Common myeloid progenitor, CD34-positive (primary cell): Measurements from ENCODE around the gene PXMP2.
A peak's percentile ranks its signal among the peaks of the same experiment; 100 is the strongest.

Experiments used
- CTCF ChIA-PET: fragments of 350-600 bp; sonication (Branson Sonifier 250); formaldehyde crosslinking; loops from one replicate; lab custom pipeline; 2021; ENCODE audit warnings: antibody characterized with exemption; lab: Charles Lee
- POLR2A ChIA-PET: fragments of 350-600 bp; sonication (Branson Sonifier 250); formaldehyde crosslinking; loops from one replicate; lab custom pipeline; 2021; ENCODE audit warnings: antibody characterized with exemption; lab: Charles Lee
- DNase-seq, 3 donors: peaks; one replicate each; pipeline versions ENCODE4 v3.0.0 to v3.0.0-alpha.2; 2013
- H3K27ac ChIP-seq, 2 experiments: 1 replicate in 1 of 2; 2 replicates in 1 of 2; pipeline ENCODE4 v1.7.0; 2013; ENCODE audit warnings: inconsistent platforms in 2 of 2, low read length in 2 of 2, mild to moderate bottlenecking in 2 of 2, low read depth in 1 of 2, moderate library complexity in 1 of 2; ENCODE audit not compliant: severe bottlenecking in 2 of 2, insufficient read depth in 1 of 2, poor library complexity in 1 of 2
- H3K27me3 ChIP-seq, 5 experiments: replicated peaks in 2 of 5; 1 replicate in 3 of 5; 2 replicates in 2 of 5; pipeline versions ENCODE4 v1.6.1 to v1.7.0; 2013; ENCODE audit warnings: low read length in 4 of 5, mild to moderate bottlenecking in 2 of 5, moderate library complexity in 2 of 5, inconsistent platforms in 1 of 5; ENCODE audit not compliant: insufficient read depth in 5 of 5, control insufficient read depth in 4 of 5
- H3K36me3 ChIP-seq, 4 experiments: 1 replicate in 2 of 4; 2 replicates in 2 of 4; pipeline versions ENCODE4 v1.6.1 to v1.7.0; 2013; ENCODE audit warnings: low read length in 3 of 4, control low read depth in 1 of 4, mild to moderate bottlenecking in 1 of 4; ENCODE audit not compliant: control insufficient read depth in 4 of 4, insufficient read depth in 4 of 4
- H3K4me1 ChIP-seq, 4 experiments: 1 replicate in 3 of 4; 2 replicates in 1 of 4; pipeline versions ENCODE4 v1.6.1 to v1.7.1; 2013; ENCODE audit warnings: low read length in 3 of 4, mild to moderate bottlenecking in 3 of 4, control low read depth in 1 of 4, inconsistent platforms in 1 of 4, moderate library complexity in 1 of 4; ENCODE audit not compliant: control insufficient read depth in 4 of 4, insufficient read depth in 4 of 4; ENCODE audit errors: control extremely low read depth in 1 of 4
- H3K4me3 ChIP-seq, 7 experiments: 1 replicate in 4 of 7; 2 replicates in 3 of 7; pipeline versions ENCODE4 v1.5.1 to v1.7.0; 2013; ENCODE audit warnings: mild to moderate bottlenecking in 7 of 7, low read length in 6 of 7, moderate library complexity in 6 of 7, inconsistent platforms in 2 of 7, low read depth in 2 of 7, control low read depth in 1 of 7; ENCODE audit not compliant: insufficient read depth in 4 of 7, control insufficient read depth in 1 of 7; ENCODE audit errors: extremely low read depth in 1 of 7
- H3K9me3 ChIP-seq, 5 experiments: 1 replicate in 4 of 5; 2 replicates in 1 of 5; pipeline versions ENCODE4 v1.6.1 to v1.7.1; 2013; ENCODE audit warnings: low read length in 4 of 5, mild to moderate bottlenecking in 2 of 5, inconsistent platforms in 1 of 5, low read depth in 1 of 5, moderate library complexity in 1 of 5; ENCODE audit not compliant: control insufficient read depth in 4 of 5, insufficient read depth in 2 of 5; ENCODE audit errors: control extremely low read depth in 1 of 5
- WGBS: methylation state at CpG from one replicate; pipeline ENCODE4 v1.1.5; 2013; ENCODE audit not compliant: insufficient coverage; 5-methylcytosine and 5-hydroxymethylcytosine counted together

Gene PXMP2

DNA sequence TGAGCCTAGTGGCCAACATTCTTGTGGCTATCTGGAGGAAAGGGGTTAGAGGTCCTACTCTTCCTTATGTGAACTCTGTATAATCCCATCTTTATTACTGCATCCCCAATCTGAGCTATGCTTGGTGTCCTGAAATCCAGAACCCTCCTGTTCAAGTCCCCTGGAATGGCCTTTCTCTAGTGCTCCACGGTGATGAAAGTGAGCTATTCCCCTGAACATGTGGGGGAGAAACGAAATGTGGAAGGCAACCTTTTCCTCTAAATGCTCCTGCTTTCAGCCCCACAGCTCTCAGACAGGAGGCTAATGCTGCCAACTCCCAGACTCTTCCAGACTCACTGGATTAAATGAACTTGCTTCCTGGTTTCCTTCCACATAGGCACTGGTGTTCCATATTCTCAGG lies 20.8 kb downstream of the PXMP2 start:
- no peaks in the 10 kb centered on the region for H3K27me3 ChIP-seq
- ChIA-PET CTCF (interaction anchor here (0.9 to 1.2 kb wide), 2 partner anchors 23 to 44 kb away, joined by 3 read pairs; no protein-coding TSS in a partner anchor), POLR2A (interaction anchor here (0.6 kb wide), 1 partner anchor 56 kb away, joined by 4 read pairs; no protein-coding TSS in a partner anchor)
- H3K4me1 ChIP-seq, result peaks cover 4 to 22% (median 17%) of the 10 kb centered on the region in 4 experiments
- H3K36me3 ChIP-seq, result peaks cover 0 to 19% (median 14%) of the 10 kb centered on the region in 4 experiments
- 94% methylated on average over 2 of the region's 2 CpGs for WGBS
- no peaks in the 10 kb centered on the region for H3K9me3 ChIP-seq
- no peak overlapping the region for H3K27ac ChIP-seq
- no peak overlapping the region for H3K4me3 ChIP-seq
- DNase-seq, result no peak

DNA sequence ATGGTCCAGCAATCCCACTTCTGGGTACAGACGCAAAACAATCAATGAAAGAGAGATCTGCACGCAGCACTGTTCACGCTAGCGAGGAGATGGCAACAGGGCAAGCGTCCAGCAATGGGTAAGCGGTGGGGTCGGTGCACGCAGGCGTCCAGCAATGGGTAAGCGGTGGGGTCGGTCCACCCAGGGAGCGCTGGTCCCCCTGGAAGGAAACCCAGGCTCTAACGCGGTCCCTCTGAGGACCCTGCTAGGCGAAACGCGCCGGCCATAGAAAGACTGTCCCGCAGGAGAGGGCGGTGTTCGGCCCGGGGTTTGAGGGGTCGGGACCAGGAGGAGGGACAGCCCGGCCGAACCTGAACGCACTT lies 22.6 kb downstream of the PXMP2 start:
- ChIA-PET POLR2A (interaction anchor here (1.0 kb wide), 1 partner anchor 46 kb away, joined by 4 read pairs; no protein-coding TSS in a partner anchor), CTCF (interaction anchor here (1.0 to 1.1 kb wide), 3 partner anchors 15 to 47 kb away, joined by 3 to 4 read pairs (median 3); no protein-coding TSS in a partner anchor)
- WGBS, result 2% methylated on average over 24 of the region's 26 CpGs
- Histone ChIP-seq H3K36me3 (peaks cover 2 to 21% (median 5%) of the 10 kb centered on the region in 4 experiments), H3K4me3 (peak overlapping the region; percentile 80 to 95 (median 88)), H3K27me3 (no peaks in the 10 kb centered on the region), H3K4me1 (peaks cover 4 to 22% (median 17%) of the 10 kb centered on the region in 4 experiments), H3K27ac (peak overlapping the region; percentile 87 to 88), H3K9me3 (no peaks in the 10 kb centered on the region)
- no peak for DNase-seq

DNA sequence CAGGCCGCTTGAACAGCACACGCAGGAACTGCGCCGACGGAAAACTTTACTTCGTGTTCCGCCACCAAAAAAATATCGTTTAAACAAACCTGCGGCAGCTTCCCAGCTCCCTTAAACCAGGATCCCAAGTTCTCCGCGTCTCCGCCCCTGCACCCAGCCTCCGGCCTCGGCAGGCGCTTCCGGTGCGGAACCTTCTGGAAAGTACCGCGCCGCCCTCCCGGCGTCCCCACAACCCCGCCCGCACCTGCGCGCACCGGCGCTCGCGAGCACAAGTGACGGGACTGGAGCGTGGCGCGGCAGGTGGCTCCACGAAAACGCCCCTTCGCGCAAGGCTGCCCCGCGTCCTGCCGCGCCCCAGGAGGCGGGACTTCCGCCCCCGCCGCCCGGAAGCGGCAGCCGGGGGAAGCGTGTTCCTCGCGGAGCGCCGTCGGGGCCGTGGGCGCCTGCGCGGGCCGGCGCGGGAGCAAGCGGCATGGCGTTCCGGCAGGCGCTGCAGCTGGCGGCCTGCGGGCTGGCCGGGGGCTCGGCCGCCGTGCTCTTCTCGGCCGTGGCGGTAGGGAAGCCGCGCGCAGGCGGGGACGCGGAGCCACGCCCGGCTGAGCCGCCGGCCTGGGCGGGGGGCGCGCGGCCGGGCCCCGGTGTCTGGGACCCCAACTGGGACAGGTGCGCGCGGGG lies 23.2 kb downstream of the PXMP2 start, which contains the start of gene PGAM5:
TSS of gene PGAM5 (plus strand) at position 438 of the 675 bp plus-strand sequence. CDS start at position 473, 35 bp downstream.
- H3K27ac ChIP-seq, result peak within 1 kb of the TSS; percentile 87 to 88
- CTCF ChIA-PET, result interaction anchor here (0.6 to 1.1 kb wide), 3 partner anchors 45 to 82 kb away, joined by 3 to 4 read pairs (median 3); no protein-coding TSS in a partner anchor
- H3K4me3 ChIP-seq, result peak within 1 kb of the TSS; percentile 80 to 95 (median 88)
- H3K27me3 ChIP-seq, result no peaks in the 10 kb centered on the region
- H3K9me3 ChIP-seq, result no peaks in the 10 kb centered on the region
- peaks cover 2 to 22% (median 6%) of the 10 kb centered on the region in 4 experiments for H3K36me3 ChIP-seq
- WGBS, result 0% methylated on average over 69 of the region's 94 CpGs
- POLR2A ChIA-PET, result interaction anchor here (0.5 to 1.1 kb wide), 3 partner anchors 8 to 443 kb away, joined by 3 to 4 read pairs (median 3); no protein-coding TSS in a partner anchor
- peaks cover 4 to 22% (median 17%) of the 10 kb centered on the region in 4 experiments for H3K4me1 ChIP-seq
- peak; percentile 92 to 96 (median 96) for DNase-seq

DNA sequence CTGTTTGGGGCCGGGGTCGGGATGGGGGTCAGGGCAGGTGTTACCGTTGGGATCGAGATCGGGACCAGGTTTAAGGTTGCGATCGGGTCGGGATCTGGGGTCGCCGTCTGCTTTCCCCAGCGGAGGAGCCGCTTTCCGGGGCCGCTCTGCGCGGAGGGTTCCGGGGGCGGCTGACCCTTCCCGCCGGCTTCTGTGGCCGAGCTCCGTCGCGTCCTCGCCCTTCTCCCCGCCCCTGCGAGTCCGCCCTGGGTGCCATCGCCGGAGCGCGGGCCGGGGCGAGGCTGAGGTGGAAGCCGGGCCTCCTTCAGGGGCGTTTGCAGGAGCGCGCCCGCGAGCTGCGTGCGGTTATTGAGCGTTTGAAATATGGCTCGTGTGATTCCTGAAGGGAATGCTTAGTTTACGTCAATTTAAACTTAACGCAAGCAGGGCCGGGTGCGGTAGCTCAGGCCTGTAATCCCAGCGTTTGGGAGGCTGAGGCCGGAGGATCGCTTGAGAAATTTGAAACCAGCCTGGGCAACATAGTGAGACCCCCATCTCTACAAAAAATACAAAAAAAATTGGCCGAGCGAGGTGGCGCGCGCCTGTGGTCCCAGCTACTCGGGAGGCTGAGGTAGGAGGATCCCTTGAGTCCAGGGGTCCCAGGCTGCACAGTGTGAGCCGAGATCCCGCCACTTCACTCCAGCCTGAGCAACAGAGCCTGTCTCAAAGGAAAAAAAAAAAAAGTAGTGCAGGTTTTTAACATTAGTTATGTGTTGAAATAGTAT lies 23.9 kb downstream of the PXMP2 start:
- Histone ChIP-seq H3K4me1 (peaks cover 4 to 22% (median 17%) of the 10 kb centered on the region in 4 experiments), H3K27me3 (no peaks in the 10 kb centered on the region), H3K36me3 (peaks cover 2 to 26% (median 8%) of the 10 kb centered on the region in 4 experiments), H3K4me3 (peak overlapping the region; percentile 80 to 95 (median 88)), H3K27ac (peak overlapping the region; percentile 7 to 66), H3K9me3 (no peaks in the 10 kb centered on the region)
- peak in 2 of 3 donors; percentile 19 to 31 for DNase-seq
- ChIA-PET CTCF (interaction anchor here (0.6 kb wide), 1 partner anchor 83 kb away, joined by 3 read pairs; no protein-coding TSS in a partner anchor), POLR2A (interaction anchor here (0.5 to 1.1 kb wide), 2 partner anchors 9 to 444 kb away, joined by 3 read pairs; no protein-coding TSS in a partner anchor)
- 9% methylated on average over 46 of the region's 59 CpGs for WGBS

DNA sequence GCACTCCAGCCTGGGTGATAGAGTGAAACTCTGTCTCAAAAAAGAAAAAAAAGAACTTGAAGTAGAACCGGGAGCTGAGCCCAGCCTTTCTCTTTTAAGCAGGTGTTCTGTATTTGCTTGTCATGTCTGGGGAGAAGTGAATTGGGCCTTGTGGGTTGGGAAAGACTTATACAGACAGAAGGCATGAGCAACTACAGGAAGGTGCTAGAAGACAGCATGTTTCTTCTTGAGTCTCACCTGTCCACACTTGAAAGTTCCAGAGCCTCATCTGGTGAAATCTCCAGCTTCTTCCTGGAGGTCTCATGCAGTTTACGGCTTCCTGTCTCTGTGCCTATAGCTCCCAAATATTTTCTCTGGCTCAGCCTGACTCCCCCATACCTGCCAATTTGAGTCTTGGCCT lies 25.7 kb downstream of the PXMP2 start:
- WGBS, result 70% methylated on average over 2 of the region's 2 CpGs
- no peak overlapping the region for H3K4me3 ChIP-seq
- H3K36me3 ChIP-seq, result peaks cover 2 to 42% (median 17%) of the 10 kb centered on the region in 4 experiments
- ChIA-PET POLR2A (no interaction called here), CTCF (no interaction called here)
- peak in 2 of 3 donors; percentile 22 to 26 for DNase-seq
- H3K4me1 ChIP-seq, result peaks cover 4 to 22% (median 17%) of the 10 kb centered on the region in 4 experiments
- H3K27me3 ChIP-seq, result no peaks in the 10 kb centered on the region
- no peaks in the 10 kb centered on the region for H3K9me3 ChIP-seq
- no peak overlapping the region for H3K27ac ChIP-seq

DNA sequence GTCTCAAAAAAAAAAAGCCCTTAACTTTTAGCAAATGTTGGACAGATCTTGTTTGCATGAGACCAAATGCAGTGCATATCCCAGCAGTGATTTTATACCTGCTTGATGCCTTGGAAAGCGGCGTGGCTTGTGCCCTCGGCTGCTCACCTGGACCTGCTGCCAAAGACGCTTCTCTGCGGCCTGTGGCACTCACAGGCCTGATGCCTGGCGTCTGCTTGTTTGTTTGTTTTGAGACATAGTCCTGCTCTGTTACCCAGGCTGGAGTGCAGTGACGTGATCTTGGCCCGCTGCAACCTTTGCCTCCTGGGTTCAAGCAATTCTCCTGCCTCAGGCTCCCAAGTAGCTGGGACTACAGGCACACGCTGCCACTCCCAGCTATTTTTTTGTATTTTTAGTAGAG lies 28.5 kb downstream of the PXMP2 start:
- Histone ChIP-seq H3K4me3 (no peak overlapping the region), H3K9me3 (no peaks in the 10 kb centered on the region), H3K4me1 (peaks cover 4 to 13% (median 9%) of the 10 kb centered on the region in 4 experiments), H3K27me3 (no peaks in the 10 kb centered on the region), H3K36me3 (peaks cover 7 to 65% (median 33%) of the 10 kb centered on the region in 4 experiments), H3K27ac (no peak overlapping the region)
- DNase-seq, result no peak
- 92% methylated on average over 7 of the region's 9 CpGs for WGBS
- CTCF ChIA-PET, result no interaction called here
- POLR2A ChIA-PET, result no interaction called here
